Amniotic epithelial cell (primary cell): ENCODE measurements around the gene GRIA1.
A peak's percentile ranks its signal among the peaks of the same experiment; 100 is the strongest.

Experiments
- DNase-seq: peaks from one replicate; pipeline ENCODE4 v3.0.0-alpha.2; 2010; ENCODE audit warnings: low read depth

GRIA1 gene

GRCh38 chr5:153490118-153491037, at the start of gene GRIA1:
TSS of gene GRIA1 (plus strand) at chr5:153490670.
- DNase-seq = peak; percentile 23

GRCh38 chr5:153445875-153446579, 44.4 kb upstream of the GRIA1 start:
- DNase-seq = peak; percentile 54

- DNase-seq = no peak
Measured at GRCh38 chr5:153447534-153447933, 42.9 kb upstream of the GRIA1 start.

- no peak for DNase-seq
Measured at GRCh38 chr5:153456354-153456753, 34.1 kb upstream of the GRIA1 start.

GRCh38 chr5:153456993-153457392, 33.5 kb upstream of the GRIA1 start:
- DNase-seq = no peak

GRCh38 chr5:153458268-153458667, 32.2 kb upstream of the GRIA1 start:
- DNase-seq = no peak

- DNase-seq = no peak
Measured at GRCh38 chr5:153459051-153459743, 31.3 kb upstream of the GRIA1 start.

GRCh38 chr5:153460421-153460820, 30.0 kb upstream of the GRIA1 start:
- DNase-seq = no peak

GRCh38 chr5:153461341-153461740, 29.1 kb upstream of the GRIA1 start:
- DNase-seq = no peak

- DNase-seq = peak; percentile 90
Measured at GRCh38 chr5:153463806-153464205, 26.7 kb upstream of the GRIA1 start.

GRCh38 chr5:153467546-153467945, 22.9 kb upstream of the GRIA1 start:
- no peak for DNase-seq

GRCh38 chr5:153469423-153469822, 21.0 kb upstream of the GRIA1 start:
- DNase-seq = no peak

- DNase-seq = no peak
Measured at GRCh38 chr5:153470736-153471135, 19.7 kb upstream of the GRIA1 start.

GRCh38 chr5:153476767-153477166, 13.7 kb upstream of the GRIA1 start:
- DNase-seq = peak; percentile 94

- DNase-seq = no peak
Measured at GRCh38 chr5:153480401-153480800, 10.1 kb upstream of the GRIA1 start.

GRCh38 chr5:153483482-153483881, 7.0 kb upstream of the GRIA1 start:
- no peak for DNase-seq

GRCh38 chr5:153485641-153486040, 4.8 kb upstream of the GRIA1 start:
- no peak for DNase-seq

GRCh38 chr5:153486771-153487170, 3.7 kb upstream of the GRIA1 start:
- DNase-seq = no peak

- DNase-seq = peak; percentile 21
Measured at GRCh38 chr5:153489611-153490010, 859 bp upstream of the GRIA1 start.

GRCh38 chr5:153491038-153491744, 721 bp downstream of the GRIA1 start:
- no peak for DNase-seq

- DNase-seq = no peak
Measured at GRCh38 chr5:153491856-153492255, 1.4 kb downstream of the GRIA1 start.

GRCh38 chr5:153496835-153497234, 6.4 kb downstream of the GRIA1 start:
- DNase-seq = peak; percentile 42
